ENCODE data around the gene EFEMP1. TPM values are rescaled to one million over a fixed set of nuclear protein-coding genes. Genes with fewer than 3 reads are reported as not detected.

The EFEMP1 gene
- total and polyA plus RNA-seq, 2 of the 13 experiments (the other 11 are each of a cell fraction or from before 2014, with no cell fraction given): not detected

GRCh38 chr2:55958756-55959155 lies 35.2 kb upstream of the EFEMP1 start:
- no peaks in the 10 kb centered on the region for H3K36me3 ChIP-seq (replicated peaks in 1 of 2; ENCODE audit: control insufficient read depth in 1 of 2, insufficient read depth in 2 of 2, low read length in 2 of 2)
- no peak overlapping the region for H2AFZ ChIP-seq (ENCODE audit: low read length)
- FAIRE-seq: no peak
- no peak overlapping the region for H3K4me2 ChIP-seq (ENCODE audit: low read depth, low read length)
- H3K27ac ChIP-seq (ENCODE audit: extremely low read length, insufficient read depth, low read length): no peak overlapping the region
- POLR2A ChIA-PET: no interaction called here
- no peaks in the 10 kb centered on the region for H3K9me3 ChIP-seq (ENCODE audit: low read length)
- no peak for ATAC-seq
- no peak overlapping the region for H3K4me3 ChIP-seq (replicated peaks in 1 of 3; ENCODE audit: insufficient read depth in 1 of 3, low read depth in 2 of 3, low read length in 3 of 3)
- no peaks in the 10 kb centered on the region for H3K79me2 ChIP-seq (ENCODE audit: insufficient read depth, low read length)
- in situ Hi-C loops (cut with HindIII; ENCODE audit: extremely low pct_ligation_motif_present, low pct_unique_long_range_greater_than_20kb) (no loop called here), intact Hi-C loops (cut with micrococcal nuclease; ENCODE audit: unreplicated experiment) (no loop called here)
- WGBS (ENCODE audit: low lambda C conversion rate): 0% methylated on average over 1 of the region's 1 CpG
- no peak for DNase-seq (ENCODE audit: low spot score)
- H3K9ac ChIP-seq (ENCODE audit: insufficient read depth, low read depth, low read length): no peak overlapping the region
- BruUV-seq (replicated peaks): no TSS peak
- TF ChIP-seq CREM (IDR thresholded peaks at IDR 0.05): no peak
- TF ChIP-seq CREM (CRISPR knock-in tag; IDR thresholded peaks at IDR 0.05): no peak
- no peak for TF ChIP-seq MNT (IDR thresholded peaks at IDR 0.05)
- TF ChIP-seq RXRA (CRISPR knock-in tag; IDR thresholded peaks at IDR 0.05): no peak
- no peak for TF ChIP-seq E2F2 (CRISPR knock-in tag; IDR thresholded peaks at IDR 0.05; ENCODE audit: borderline replicate concordance)
- no peak for TF ChIP-seq ISL2 (CRISPR knock-in tag; IDR thresholded peaks at IDR 0.05)
- TF ChIP-seq KMT2A (CRISPR knock-in tag; IDR thresholded peaks at IDR 0.05): no peak
- TF ChIP-seq NFE2L1 (CRISPR knock-in tag; IDR thresholded peaks at IDR 0.05; ENCODE audit: borderline replicate concordance): no peak
- no peak for TF ChIP-seq ZNF160 (CRISPR knock-in tag; IDR thresholded peaks at IDR 0.05)
- no peak for TF ChIP-seq BATF2 (CRISPR knock-in tag; IDR thresholded peaks at IDR 0.05)
- no peak for TF ChIP-seq SOX6 (IDR thresholded peaks at IDR 0.05)
- no peak for TF ChIP-seq SOX6 (CRISPR knock-in tag; IDR thresholded peaks at IDR 0.05)
- TF ChIP-seq HNF1A (IDR thresholded peaks at IDR 0.05; ENCODE audit: low read depth): no peak
- TF ChIP-seq HNF1A (CRISPR knock-in tag; IDR thresholded peaks at IDR 0.05; ENCODE audit: borderline replicate concordance): no peak
- TF ChIP-seq ZNF850 (CRISPR knock-in tag; conservative IDR thresholded peaks at IDR 0.05): no peak
- CTCF ChIA-PET (ENCODE audit: low intra/inter-chr PET ratio, low total read pairs): no interaction called here
- H3K27me3 ChIP-seq (ENCODE audit: control insufficient read depth in 1 of 2, insufficient read depth in 2 of 2, low read length in 2 of 2): no peaks in the 10 kb centered on the region
- no peaks in the 10 kb centered on the region for H3K4me1 ChIP-seq (ENCODE audit: insufficient read depth, low read length)
- H4K20me1 ChIP-seq (ENCODE audit: insufficient read depth, low read length): no peaks in the 10 kb centered on the region
